K562 (cell line): ENCODE results near the gene PITPNM3. TPM values are rescaled to one million over a fixed set of nuclear protein-coding genes. Genes with fewer than 3 reads are reported as not detected.

Experiments
- ATAC-seq: fragments of 200-7000 bp; cut with Tn5 transposase; 3 replicates; pipeline ENCODE4 v1.9.1; 2020; ENCODE audit warnings: moderate library complexity
- BruUV-seq: library from RNA; stranded (reverse); fragments of 400-500 nt; replicated peaks from 2 replicates; lab custom pipeline; 2021; lab: Mats Ljungman, UMichigan
- CTCF ChIA-PET: fragments of 300-600 bp; formaldehyde crosslinking; extraction: SDS; loops from one replicate; lab custom pipeline; 2021; ENCODE audit warnings: low intra/inter-chr PET ratio; lab: Yijun Ruan, JAX
- POLR2A ChIA-PET: fragments of 300-600, 350-650 bp; sonication (Branson Sonifier 250); formaldehyde crosslinking; extraction: SDS; loops from one replicate; lab custom pipeline; 2021; ENCODE audit warnings: antibody characterized with exemption, inconsistent platforms; lab: Yijun Ruan, JAX
- DNase-seq, 4 experiments: peaks; one replicate each; pipeline versions ENCODE4 v3.0.0 to v3.0.0-alpha.2; 2011 to 2018; ENCODE audit warnings: low spot score in 3 of 4, mixed read lengths in 3 of 4; ENCODE audit errors: extremely low read depth in 1 of 4
- FAIRE-seq: peaks from 2 replicates; lab custom pipeline; 2011; peaks lifted over from hg19 to GRCh38; lab: Jason Lieb, UNC
- H2AFZ ChIP-seq: 2 replicates; pipeline ENCODE4 v1.6.0; 2011; ENCODE audit warnings: low read depth, low read length, control low read depth, inconsistent platforms
- H3K27ac ChIP-seq: fragments of 200-600 bp; 3 replicates; pipeline ENCODE4 v1.8.0; 2011; ENCODE audit warnings: low read depth, mild to moderate bottlenecking, control low read depth, inconsistent platforms, low read length, moderate library complexity, mixed read lengths; ENCODE audit errors: extremely low read depth
- H3K27me3 ChIP-seq, 2 experiments: fragments of 300-600 bp in 1 of 2; 2 replicates in 1 of 2; 3 replicates in 1 of 2; pipeline versions ENCODE4 v1.6.0 to v1.8.0; 2011; ENCODE audit warnings: inconsistent platforms in 2 of 2, low read length in 2 of 2, mild to moderate bottlenecking in 1 of 2, mixed read lengths in 1 of 2, moderate library complexity in 1 of 2; ENCODE audit not compliant: control insufficient read depth in 2 of 2, insufficient read depth in 2 of 2
- H3K36me3 ChIP-seq: fragments of 300-600 bp; 3 replicates; pipeline ENCODE4 v1.8.0; 2011; ENCODE audit warnings: mild to moderate bottlenecking, low read length, inconsistent platforms; ENCODE audit not compliant: control insufficient read depth, insufficient read depth
- H3K4me1 ChIP-seq, 2 experiments: fragments of 200-600 bp in 1 of 2; replicated peaks in 1 of 2; 2 replicates in 1 of 2; 3 replicates in 1 of 2; pipeline versions ENCODE4 v1.5.1 to v1.8.0; 2011; ENCODE audit warnings: inconsistent platforms in 2 of 2, low read length in 2 of 2, mild to moderate bottlenecking in 1 of 2, mixed read lengths in 1 of 2, moderate library complexity in 1 of 2; ENCODE audit not compliant: control insufficient read depth in 2 of 2, insufficient read depth in 2 of 2
- H3K4me2 ChIP-seq: 2 replicates; pipeline ENCODE4 v1.6.1; 2011; ENCODE audit warnings: low read length, control low read depth, inconsistent platforms, mixed read lengths; ENCODE audit not compliant: insufficient read depth
- H3K4me3 ChIP-seq: fragments of 200-600 bp; sonication (generic), shearing (Covaris generic); 2 replicates; pipeline ENCODE4 v1.5.1; 2016; ENCODE audit warnings: control low read depth, inconsistent platforms
- H3K79me2 ChIP-seq: fragments of 200-600 bp; 3 replicates; pipeline ENCODE4 v1.8.0; 2011; ENCODE audit warnings: low read length, inconsistent platforms; ENCODE audit not compliant: control insufficient read depth, insufficient read depth
- H3K9ac ChIP-seq, 2 experiments: 2 replicates each; pipeline versions ENCODE4 v1.6.0 to v1.6.1; 2011; ENCODE audit warnings: low read depth in 2 of 2, low read length in 2 of 2, control low read depth in 1 of 2, inconsistent platforms in 1 of 2, mild to moderate bottlenecking in 1 of 2, mixed read lengths in 1 of 2; ENCODE audit not compliant: insufficient read depth in 1 of 2
- H3K9me1 ChIP-seq: one replicate; pipeline ENCODE4 v1.6.0; 2011; ENCODE audit warnings: inconsistent platforms, mild to moderate bottlenecking, low read length, moderate library complexity; ENCODE audit not compliant: control insufficient read depth, insufficient read depth
- H3K9me3 ChIP-seq: replicated peaks from 2 replicates; pipeline ENCODE4 v1.5.1; 2011; ENCODE audit warnings: low read depth, low read length, inconsistent platforms; ENCODE audit not compliant: control insufficient read depth, insufficient read depth
- H4K20me1 ChIP-seq: replicated peaks from 2 replicates; pipeline ENCODE4 v1.6.1; 2011; ENCODE audit warnings: low read length, inconsistent platforms, mixed read lengths; ENCODE audit not compliant: control insufficient read depth, insufficient read depth
- BRD9 ChIP-seq: fragments of 450-650 bp; IDR thresholded peaks from 2 replicates; pipeline ENCODE4 v1.6.1; 2018; ENCODE audit warnings: low read depth; ENCODE audit not compliant: partially characterized antibody
- C11orf30 ChIP-seq: fragments of 450-650 bp; IDR thresholded peaks from 2 replicates; pipeline ENCODE4 v1.6.1; 2016; ENCODE audit warnings: low read depth, mild to moderate bottlenecking
- GTF2E2 ChIP-seq: fragments of 200-800 bp; sonication (Bioruptor generic); IDR thresholded peaks from 2 replicates; pipeline ENCODE4 v1.6.1; 2016; ENCODE audit warnings: missing genetic modification characterization, missing compliant biosample characterization
- GTF2F1 ChIP-seq: IDR thresholded peaks from 2 replicates; pipeline ENCODE4 v1.6.1; 2011; ENCODE audit warnings: low read depth, low read length, improper control_type of control experiment
- ZNF134 ChIP-seq: fragments of 250-450 bp; sonication (Bioruptor Pico); conservative IDR thresholded peaks from 2 replicates; pipeline ENCODE4 v1.4.0; 2020
- WGBS: fragments of 100-300 bp; shearing (Covaris generic); methylation state at CpG from one replicate; pipeline ENCODE4 v1.1.6; 2016; ENCODE audit warnings: low coverage, mixed read lengths; ENCODE audit not compliant: insufficient coverage; ENCODE audit errors: missing lambda C conversion rate; 5-methylcytosine and 5-hydroxymethylcytosine counted together
- in situ Hi-C: fragments of 300-500 bp; cut with MboI; formaldehyde crosslinking; loops from 4 replicates; pipeline ENCODE4 v1.15.0; 2018; ENCODE audit warnings: inconsistent platforms, mixed read lengths
- intact Hi-C: fragments of 100-400 bp; cut with micrococcal nuclease; formaldehyde crosslinking; loops from 2 replicates; pipeline ENCODE4 v1.14.2; 2022
- polyA plus RNA-seq, 8 experiments: library from polyadenylated mRNA; depleted of rRNA in 4 of 8; stranded (reverse) in 5 of 8; unstranded in 3 of 8; fragments of >200 nt; fragmentation: Nextera tagmentation in 2 of 8; fragmentation: Illumina TruSeq in 1 of 8; extraction: Ambion mirVana in 2 of 8; extraction: Trizol in 1 of 8; gene quantifications; 2 replicates each; pipeline versions ENCODE4 v1.2.1 to v1.2.3, GENCODE V29; 2011 to 2014; ENCODE audit warnings: inconsistent platforms in 1 of 8, missing spikeins in 1 of 8
- total RNA-seq, 7 experiments: library from RNA; depleted of rRNA in 6 of 7; stranded (reverse); fragments of >200 nt in 6 of 7; fragmentation: Illumina TruSeq in 2 of 7; extraction: Trizol in 2 of 7; gene quantifications; 2 replicates each; pipeline versions ENCODE4 v1.2.1 to v1.2.3, GENCODE V29; 2011 to 2021; ENCODE audit warnings: low replicate concordance in 1 of 7
- TF ChIP-seq, protein P1 (sequence below): sonication (generic); formaldehyde crosslinking; IDR thresholded peaks from 2 replicates; pipeline ENCODE4 v1.8.0; 2022; ENCODE audit warnings: missing genetic modification reagents, mild to moderate bottlenecking, borderline replicate concordance
- TF ChIP-seq, protein P2 (sequence below): IDR thresholded peaks from 2 replicates; pipeline ENCODE4 v1.6.1; 2016; ENCODE audit warnings: missing genetic modification characterization, missing compliant biosample characterization
- TF ChIP-seq, protein P3 (sequence below): fragments of 250-450 bp; sonication (Bioruptor Pico); IDR thresholded peaks from 2 replicates; pipeline ENCODE4 v1.4.0; 2020; ENCODE audit warnings: mild to moderate bottlenecking, moderate library complexity
- TF ChIP-seq, protein P4 (sequence below): fragments of 450-650 bp; formaldehyde crosslinking; IDR thresholded peaks from 2 replicates; pipeline ENCODE4 v1.4.0; 2020; ENCODE audit warnings: mild to moderate bottlenecking, moderate library complexity

Gene PITPNM3
- total and polyA plus RNA-seq, 9 of the 15 experiments (the other 6 are each of a cell fraction or from before 2014, with no cell fraction given) = 0.14 to 0.38 (median 0.22) TPM; not detected in 2

DNA sequence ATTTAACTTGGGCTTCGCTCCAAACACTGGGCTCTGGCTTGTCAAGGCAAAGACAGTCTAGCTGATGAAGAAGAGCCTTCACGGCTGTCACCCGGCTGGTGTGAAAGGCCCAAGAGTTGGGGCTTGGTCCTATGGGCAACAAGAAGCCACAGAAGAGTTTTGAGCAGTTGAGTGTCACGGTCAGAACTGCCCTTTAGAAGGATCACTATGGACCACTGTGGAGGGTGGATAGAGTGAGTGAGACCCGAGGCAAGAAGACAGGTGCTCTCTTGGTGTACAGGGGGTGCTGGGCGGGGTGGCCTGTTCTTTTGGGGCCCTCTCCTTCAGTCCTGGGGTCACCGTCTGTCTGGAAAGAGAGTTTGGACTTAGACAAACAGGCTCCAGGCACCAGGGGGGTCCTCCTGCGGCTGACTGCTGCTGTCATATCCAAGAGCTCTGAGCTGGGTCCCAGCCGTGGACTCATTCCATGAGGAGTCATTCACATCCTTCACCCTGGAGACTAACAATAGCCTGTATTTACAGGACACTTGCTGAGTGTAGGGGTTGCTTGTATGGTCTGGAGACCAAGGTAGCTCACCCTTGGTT is 109.7 kb downstream of the PITPNM3 start (continued):
- TF ChIP-seq, protein P1, sequence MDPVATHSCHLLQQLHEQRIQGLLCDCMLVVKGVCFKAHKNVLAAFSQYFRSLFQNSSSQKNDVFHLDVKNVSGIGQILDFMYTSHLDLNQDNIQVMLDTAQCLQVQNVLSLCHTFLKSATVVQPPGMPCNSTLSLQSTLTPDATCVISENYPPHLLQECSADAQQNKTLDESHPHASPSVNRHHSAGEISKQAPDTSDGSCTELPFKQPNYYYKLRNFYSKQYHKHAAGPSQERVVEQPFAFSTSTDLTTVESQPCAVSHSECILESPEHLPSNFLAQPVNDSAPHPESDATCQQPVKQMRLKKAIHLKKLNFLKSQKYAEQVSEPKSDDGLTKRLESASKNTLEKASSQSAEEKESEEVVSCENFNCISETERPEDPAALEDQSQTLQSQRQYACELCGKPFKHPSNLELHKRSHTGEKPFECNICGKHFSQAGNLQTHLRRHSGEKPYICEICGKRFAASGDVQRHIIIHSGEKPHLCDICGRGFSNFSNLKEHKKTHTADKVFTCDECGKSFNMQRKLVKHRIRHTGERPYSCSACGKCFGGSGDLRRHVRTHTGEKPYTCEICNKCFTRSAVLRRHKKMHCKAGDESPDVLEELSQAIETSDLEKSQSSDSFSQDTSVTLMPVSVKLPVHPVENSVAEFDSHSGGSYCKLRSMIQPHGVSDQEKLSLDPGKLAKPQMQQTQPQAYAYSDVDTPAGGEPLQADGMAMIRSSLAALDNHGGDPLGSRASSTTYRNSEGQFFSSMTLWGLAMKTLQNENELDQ (CRISPR knock-in tag) = no peak
- TF ChIP-seq BRD9 = no peak
- TF ChIP-seq C11orf30 = no peak

DNA sequence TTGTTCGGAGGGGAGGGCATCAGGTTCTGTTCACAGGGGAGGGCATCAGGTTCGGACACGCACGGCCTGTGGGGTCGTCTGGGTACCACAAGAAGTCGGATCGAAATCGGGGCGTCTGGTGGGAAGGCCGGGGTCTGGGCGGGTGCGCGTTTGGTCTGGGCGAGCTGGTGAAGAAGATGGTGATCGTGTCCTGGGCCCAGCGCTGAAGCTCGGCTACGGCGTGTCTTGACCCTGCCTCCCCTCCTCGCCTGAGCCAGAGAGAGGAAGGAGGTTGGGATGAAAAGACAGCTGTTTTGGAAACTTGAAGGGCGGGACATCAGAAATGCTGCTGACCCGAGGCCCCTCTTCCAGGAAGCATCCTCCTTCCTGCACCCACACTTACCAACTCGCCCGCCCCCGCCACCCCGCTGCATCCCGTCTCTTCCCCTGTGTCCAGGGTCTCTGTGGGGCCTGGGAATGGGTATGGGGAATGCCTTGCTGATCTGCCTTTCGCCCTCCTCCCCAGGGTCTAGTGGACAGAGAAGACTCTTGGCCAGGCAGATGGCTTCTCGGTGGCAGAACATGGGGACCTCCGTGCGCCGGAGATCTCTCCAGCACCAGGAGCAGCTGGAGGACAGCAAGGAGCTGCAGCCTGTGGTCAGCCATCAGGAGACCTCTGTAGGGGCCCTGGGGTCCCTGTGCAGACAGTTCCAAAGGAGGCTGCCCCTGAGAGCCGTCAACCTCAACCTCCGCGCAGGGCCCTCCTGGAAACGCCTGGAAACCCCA is 111.6 kb downstream of the PITPNM3 start:
- H3K4me3 ChIP-seq = peak overlapping the region; percentile 52
- H4K20me1 ChIP-seq = no peaks in the 10 kb centered on the region
- 22% methylated on average over 18 of the region's 36 CpGs for WGBS
- H3K36me3 ChIP-seq = no peaks in the 10 kb centered on the region
- H3K4me1 ChIP-seq = peaks cover 0 to 16% of the 10 kb centered on the region in 2 experiments; a peak in 2 of 5 replicates
- no peaks in the 10 kb centered on the region for H3K79me2 ChIP-seq
- H3K27ac ChIP-seq = no peak overlapping the region; the same call in 2 of the 3 replicates
- intact Hi-C loops = no loop called here
- FAIRE-seq = no peak
- peak overlapping the region; percentile 72 for H2AFZ ChIP-seq
- BruUV-seq = TSS peak; percentile 62
- DNase-seq = no peak
- in situ Hi-C loops = loop anchor here (25.0 kb wide), 1 partner anchor 1207 kb away; the partner anchor contains the start of gene SCIMP
- H3K9me3 ChIP-seq = no peaks in the 10 kb centered on the region
- no peak for ATAC-seq
- peak overlapping the region; percentile 30 to 85; a peak in 3 of 4 replicates for H3K9ac ChIP-seq
- no peaks in the 10 kb centered on the region for H3K27me3 ChIP-seq
- peak overlapping the region; percentile 81 for H3K4me2 ChIP-seq
- POLR2A ChIA-PET = interaction anchor here (0.6 kb wide), 1 partner anchor 196 kb away, joined by 4 read pairs; no protein-coding TSS in a partner anchor
- CTCF ChIA-PET = no interaction called here
- no peaks in the 10 kb centered on the region for H3K9me1 ChIP-seq
- TF ChIP-seq, protein P2, sequence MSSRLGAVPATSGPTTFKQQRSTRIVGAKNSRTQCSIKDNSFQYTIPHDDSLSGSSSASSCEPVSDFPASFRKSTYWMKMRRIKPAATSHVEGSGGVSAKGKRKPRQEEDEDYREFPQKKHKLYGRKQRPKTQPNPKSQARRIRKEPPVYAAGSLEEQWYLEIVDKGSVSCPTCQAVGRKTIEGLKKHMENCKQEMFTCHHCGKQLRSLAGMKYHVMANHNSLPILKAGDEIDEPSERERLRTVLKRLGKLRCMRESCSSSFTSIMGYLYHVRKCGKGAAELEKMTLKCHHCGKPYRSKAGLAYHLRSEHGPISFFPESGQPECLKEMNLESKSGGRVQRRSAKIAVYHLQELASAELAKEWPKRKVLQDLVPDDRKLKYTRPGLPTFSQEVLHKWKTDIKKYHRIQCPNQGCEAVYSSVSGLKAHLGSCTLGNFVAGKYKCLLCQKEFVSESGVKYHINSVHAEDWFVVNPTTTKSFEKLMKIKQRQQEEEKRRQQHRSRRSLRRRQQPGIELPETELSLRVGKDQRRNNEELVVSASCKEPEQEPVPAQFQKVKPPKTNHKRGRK (tag) = no peak
- no peak for TF ChIP-seq GTF2E2 (tag)
- TF ChIP-seq ZNF134 = no peak
- TF ChIP-seq, protein P3, sequence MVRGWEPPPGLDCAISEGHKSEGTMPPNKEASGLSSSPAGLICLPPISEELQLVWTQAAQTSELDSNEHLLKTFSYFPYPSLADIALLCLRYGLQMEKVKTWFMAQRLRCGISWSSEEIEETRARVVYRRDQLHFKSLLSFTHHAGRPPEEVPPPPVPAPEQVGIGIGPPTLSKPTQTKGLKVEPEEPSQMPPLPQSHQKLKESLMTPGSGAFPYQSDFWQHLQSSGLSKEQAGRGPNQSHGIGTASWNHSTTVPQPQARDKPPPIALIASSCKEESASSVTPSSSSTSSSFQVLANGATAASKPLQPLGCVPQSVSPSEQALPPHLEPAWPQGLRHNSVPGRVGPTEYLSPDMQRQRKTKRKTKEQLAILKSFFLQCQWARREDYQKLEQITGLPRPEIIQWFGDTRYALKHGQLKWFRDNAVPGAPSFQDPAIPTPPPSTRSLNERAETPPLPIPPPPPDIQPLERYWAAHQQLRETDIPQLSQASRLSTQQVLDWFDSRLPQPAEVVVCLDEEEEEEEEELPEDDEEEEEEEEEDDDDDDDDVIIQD (CRISPR knock-in tag) = no peak
- TF ChIP-seq, protein P4, sequence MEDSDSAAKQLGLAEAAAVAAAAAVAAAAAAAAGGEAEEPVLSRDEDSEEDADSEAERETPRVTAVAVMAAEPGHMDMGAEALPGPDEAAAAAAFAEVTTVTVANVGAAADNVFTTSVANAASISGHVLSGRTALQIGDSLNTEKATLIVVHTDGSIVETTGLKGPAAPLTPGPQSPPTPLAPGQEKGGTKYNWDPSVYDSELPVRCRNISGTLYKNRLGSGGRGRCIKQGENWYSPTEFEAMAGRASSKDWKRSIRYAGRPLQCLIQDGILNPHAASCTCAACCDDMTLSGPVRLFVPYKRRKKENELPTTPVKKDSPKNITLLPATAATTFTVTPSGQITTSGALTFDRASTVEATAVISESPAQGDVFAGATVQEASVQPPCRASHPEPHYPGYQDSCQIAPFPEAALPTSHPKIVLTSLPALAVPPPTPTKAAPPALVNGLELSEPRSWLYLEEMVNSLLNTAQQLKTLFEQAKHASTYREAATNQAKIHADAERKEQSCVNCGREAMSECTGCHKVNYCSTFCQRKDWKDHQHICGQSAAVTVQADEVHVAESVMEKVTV (CRISPR knock-in tag) = no peak
- no peak for TF ChIP-seq GTF2F1
